GM12891 (cell line): ENCODE measurements around the gene TBC1D22A.

Experiments
- PAX5 ChIP-seq: IDR thresholded peaks from 2 replicates; pipeline ENCODE4 v1.6.1; 2011; ENCODE audit warnings: low read length, moderate library complexity, mild to moderate bottlenecking; ENCODE audit not compliant: insufficient read depth, severe bottlenecking
- POLR2A ChIP-seq: IDR thresholded peaks from 2 replicates; pipeline ENCODE4 v1.6.1; 2011; ENCODE audit warnings: low read depth, low read length, control low read depth
- POLR2AphosphoS5 ChIP-seq: IDR thresholded peaks from 2 replicates; pipeline ENCODE4 v1.6.1; 2011; ENCODE audit warnings: low read depth, low read length, control low read depth
- SPI1 ChIP-seq: IDR thresholded peaks from 2 replicates; pipeline ENCODE4 v1.6.1; 2011; ENCODE audit warnings: low read depth, low read length, control low read depth
- TAF1 ChIP-seq: IDR thresholded peaks from 2 replicates; pipeline ENCODE4 v1.6.1; 2011; ENCODE audit warnings: low read depth, low read length, control low read depth

GRCh38 chr22:47050401-47051051 is 288.1 kb downstream of the TBC1D22A start:
- TF ChIP-seq POLR2A, result no peak
- TF ChIP-seq POLR2AphosphoS5, result no peak
- no peak for TF ChIP-seq TAF1
- TF ChIP-seq PAX5, result no peak
- no peak for TF ChIP-seq SPI1
